T-cell (primary cell): Measurements from ENCODE around the gene SH2D2A. TPM values are rescaled to one million over a fixed set of nuclear protein-coding genes. Genes with fewer than 3 reads are reported as not detected.
"Not testable (repeated sequence)": the region's sequence is repeated elsewhere in the genome, so short reads cannot be mapped to it uniquely, and the experiment has no call there.

ENCODE experiments used
- ATAC-seq, 4 experiments: fragments of 200-7000 bp in 3 of 4; fragments of 150-1000 bp in 1 of 4; cut with Tn5 transposase; replicated peaks in 1 of 4; 1 replicate in 3 of 4; 2 replicates in 1 of 4; pipeline ENCODE4 v1.10.0; 2021; ENCODE audit warnings: moderate library complexity in 3 of 4, mild to moderate bottlenecking in 2 of 4, moderate number of reproducible peaks in 1 of 4
- CTCF ChIA-PET, 2 donors: fragments of 300-600 bp; sonication (Branson Sonifier 250); formaldehyde crosslinking; loops; one replicate each; lab custom pipeline; 2022; ENCODE audit warnings: antibody characterized with exemption in 2 of 2; lab: Charles Lee
- POLR2A ChIA-PET, 2 donors: fragments of 300-600 bp; sonication (Branson Sonifier 250); formaldehyde crosslinking; loops; one replicate each; lab custom pipeline; 2022; ENCODE audit warnings: antibody characterized with exemption in 2 of 2; lab: Charles Lee
- DNase-seq, 35 experiments: peaks; one replicate each; pipeline versions ENCODE4 v3.0.0 to v3.0.0-alpha.2; 2013 to 2023
- H3K27ac ChIP-seq: one replicate; pipeline ENCODE4 v1.5.1; 2013; ENCODE audit warnings: low read length
- H3K27me3 ChIP-seq, 2 experiments: replicated peaks in 1 of 2; 1 replicate in 1 of 2; 2 replicates in 1 of 2; pipeline versions ENCODE4 v1.6.1 to v1.7.0; 2013; ENCODE audit warnings: low read length in 1 of 2, mixed read lengths in 1 of 2; ENCODE audit not compliant: control insufficient read depth in 2 of 2, insufficient read depth in 2 of 2; ENCODE audit errors: extremely low read depth in 1 of 2
- H3K36me3 ChIP-seq, 2 donors: 1 replicate in 1 of 2; 2 replicates in 1 of 2; pipeline versions ENCODE4 v1.6.1 to v1.7.0; 2013; ENCODE audit warnings: low read length in 1 of 2; ENCODE audit not compliant: control insufficient read depth in 2 of 2, insufficient read depth in 1 of 2; ENCODE audit errors: extremely low read depth in 1 of 2
- H3K4me1 ChIP-seq, 2 experiments: 1 replicate in 1 of 2; 2 replicates in 1 of 2; pipeline versions ENCODE4 v1.6.1 to v1.7.0; 2013; ENCODE audit warnings: low read length in 2 of 2, mixed read lengths in 1 of 2; ENCODE audit not compliant: insufficient read depth in 2 of 2, control insufficient read depth in 1 of 2; ENCODE audit errors: extremely low read depth in 1 of 2
- H3K4me3 ChIP-seq, 2 donors: 1 replicate in 1 of 2; 2 replicates in 1 of 2; pipeline versions ENCODE4 v1.5.1 to v1.7.0; 2013; ENCODE audit warnings: mild to moderate bottlenecking in 2 of 2, low read length in 1 of 2, moderate library complexity in 1 of 2; ENCODE audit not compliant: control insufficient read depth in 1 of 2; ENCODE audit errors: extremely low read depth in 1 of 2
- H3K9me3 ChIP-seq: 2 replicates; pipeline ENCODE4 v1.7.0; 2013
- H3K27ac Mint-ChIP-seq, 2 donors: one replicate each; pipeline ENCODE4 v1.8.0; 2020 to 2021; ENCODE audit warnings: mild to moderate bottlenecking in 2 of 2, mixed read lengths in 2 of 2
- H3K27me3 Mint-ChIP-seq, 2 donors: one replicate each; pipeline ENCODE4 v1.8.0; 2021 to 2022; ENCODE audit warnings: mixed read lengths in 2 of 2
- H3K36me3 Mint-ChIP-seq: one replicate; pipeline ENCODE4 v1.8.0; 2021; ENCODE audit warnings: mixed read lengths
- H3K4me1 Mint-ChIP-seq, 3 donors: one replicate each; pipeline ENCODE4 v1.8.0; 2020 to 2022; ENCODE audit warnings: mixed read lengths in 3 of 3, mild to moderate bottlenecking in 1 of 3
- H3K4me3 Mint-ChIP-seq, 3 donors: one replicate each; pipeline ENCODE4 v1.8.0; 2020 to 2022; ENCODE audit warnings: mild to moderate bottlenecking in 3 of 3, mixed read lengths in 3 of 3, moderate library complexity in 3 of 3
- H3K9me3 Mint-ChIP-seq, 3 donors: one replicate each; pipeline ENCODE4 v1.8.0; 2020 to 2022; ENCODE audit warnings: mixed read lengths in 3 of 3
- WGBS: methylation state at CpG from one replicate; pipeline ENCODE4 v1.1.5; 2013; ENCODE audit warnings: missing lambda C conversion rate; ENCODE audit not compliant: insufficient coverage; 5-methylcytosine and 5-hydroxymethylcytosine counted together
- total RNA-seq, 35 experiments: library from RNA in 6 of 35; stranded (reverse) in 6 of 35; fragments of 120-200 nt in 1 of 35; gene quantifications; one replicate each; pipeline versions ENCODE4 v1.2.1 to v1.2.4 and lab custom pipeline; 2013 to 2026

Gene SH2D2A
- total RNA-seq, 5 donors from 2014 or later (not counting 1 experiment from before 2014, with no cell fraction given): 42.8 to 110 (median 66.8) TPM

- H3K4me3 ChIP-seq, H3K27ac ChIP-seq, H3K36me3 ChIP-seq, H3K27ac Mint-ChIP-seq, H3K9me3 Mint-ChIP-seq, ATAC-seq, H3K27me3 Mint-ChIP-seq, POLR2A ChIA-PET, H3K9me3 ChIP-seq, H3K36me3 Mint-ChIP-seq, DNase-seq, H3K4me3 Mint-ChIP-seq, H3K27me3 ChIP-seq: not testable (repeated sequence)
- CTCF ChIA-PET: interaction anchor here in 1 of 2 donors (0.7 kb wide), 1 partner anchor 39 kb away, joined by 4 read pairs; no protein-coding TSS in a partner anchor
- peaks cover 17 to 25% of the 10 kb centered on the region in 2 experiments for H3K4me1 ChIP-seq
- WGBS: 96% methylated on average over 9 of the region's 15 CpGs
- H3K4me1 Mint-ChIP-seq: peaks cover 20 to 25% (median 20%) of the 10 kb centered on the region in 3 donors
These were observed 51.5 kb downstream of the SH2D2A start for GRCh38 chr1:156765136-156765535.

GRCh38 chr1:156760796-156761104, 55.9 kb downstream of the SH2D2A start:
- Mint-ChIP-seq H3K4me3 (no peak overlapping the region), H3K36me3 (no peaks in the 10 kb centered on the region), H3K27me3 (no peaks in the 10 kb centered on the region), H3K9me3 (no peaks in the 10 kb centered on the region), H3K4me1 (peaks cover 0 to 5% (median 3%) of the 10 kb centered on the region in 3 donors), H3K27ac (no peak overlapping the region)
- H3K27me3 ChIP-seq: no peaks in the 10 kb centered on the region
- H3K36me3 ChIP-seq: no peaks in the 10 kb centered on the region
- H3K4me1 ChIP-seq: no peaks in the 10 kb centered on the region
- no peak for ATAC-seq
- DNase-seq: no peak
- H3K27ac ChIP-seq: no peak overlapping the region
- ChIA-PET POLR2A (no interaction called here), CTCF (no interaction called here)
- no peak overlapping the region for H3K4me3 ChIP-seq
- no peaks in the 10 kb centered on the region for H3K9me3 ChIP-seq
- 73% methylated on average over 2 of the region's 4 CpGs for WGBS

GRCh38 chr1:156760092-156760795, 56.4 kb downstream of the SH2D2A start:
- Mint-ChIP-seq H3K27ac (no peak overlapping the region), H3K4me1 (peaks cover 0 to 8% (median 6%) of the 10 kb centered on the region in 3 donors), H3K36me3 (no peaks in the 10 kb centered on the region), H3K9me3 (no peaks in the 10 kb centered on the region), H3K4me3 (no peak overlapping the region), H3K27me3 (no peaks in the 10 kb centered on the region)
- no peaks in the 10 kb centered on the region for H3K36me3 ChIP-seq
- no peak overlapping the region for H3K27ac ChIP-seq
- H3K27me3 ChIP-seq: no peaks in the 10 kb centered on the region
- ATAC-seq (no peak), DNase-seq (no peak)
- H3K4me3 ChIP-seq: no peak overlapping the region
- no peaks in the 10 kb centered on the region for H3K4me1 ChIP-seq
- ChIA-PET CTCF (no interaction called here), POLR2A (no interaction called here)
- WGBS: 78% methylated on average over 3 of the region's 6 CpGs
- H3K9me3 ChIP-seq: no peaks in the 10 kb centered on the region

GRCh38 chr1:156757572-156758253, 58.9 kb downstream of the SH2D2A start:
- H3K4me3 Mint-ChIP-seq, POLR2A ChIA-PET, H3K27me3 ChIP-seq, H3K4me3 ChIP-seq, ATAC-seq, H3K4me1 ChIP-seq, H3K36me3 ChIP-seq, DNase-seq, H3K36me3 Mint-ChIP-seq, H3K27ac ChIP-seq, H3K9me3 ChIP-seq, H3K27me3 Mint-ChIP-seq, H3K9me3 Mint-ChIP-seq, H3K27ac Mint-ChIP-seq: not testable (repeated sequence)
- WGBS: 84% methylated on average over 4 of the region's 10 CpGs
- CTCF ChIA-PET: interaction anchor here in 1 of 2 donors (0.7 kb wide), 1 partner anchor 10 kb away, joined by 4 read pairs; the partner anchor contains the start of gene PRCC
- peaks cover 14 to 24% (median 15%) of the 10 kb centered on the region in 3 donors for H3K4me1 Mint-ChIP-seq

GRCh38 chr1:156756355-156756754, 60.3 kb downstream of the SH2D2A start:
- Histone ChIP-seq H3K27ac (no peak overlapping the region), H3K9me3 (no peaks in the 10 kb centered on the region), H3K4me1 (peaks cover 7 to 11% of the 10 kb centered on the region in 2 experiments), H3K4me3 (no peak overlapping the region), H3K36me3 (no peaks in the 10 kb centered on the region), H3K27me3 (no peaks in the 10 kb centered on the region)
- H3K27ac Mint-ChIP-seq: no peak overlapping the region
- H3K36me3 Mint-ChIP-seq: no peaks in the 10 kb centered on the region
- no peaks in the 10 kb centered on the region for H3K27me3 Mint-ChIP-seq
- CTCF ChIA-PET: interaction anchor here (0.6 to 1.3 kb wide), 5 partner anchors 28 to 159 kb away, joined by 4 to 8 read pairs (median 7); partner anchors contain the start of genes ISG20L2 (in 1 of the 2) and METTL25B (in 1 of the 2)
- no peak overlapping the region for H3K4me3 Mint-ChIP-seq
- POLR2A ChIA-PET: interaction anchor here in 1 of 2 donors (0.6 kb wide), 1 partner anchor 134 kb away, joined by 3 read pairs; no protein-coding TSS in a partner anchor
- no CpG with 5 or more reads among the region's 1 CpG for WGBS
- H3K9me3 Mint-ChIP-seq: no peaks in the 10 kb centered on the region
- DNase-seq (no peak), ATAC-seq (no peak)
- H3K4me1 Mint-ChIP-seq: peaks cover 20 to 29% (median 20%) of the 10 kb centered on the region in 3 donors
